ENCODE results near the gene SRA1.

SRA1 gene

DNA sequence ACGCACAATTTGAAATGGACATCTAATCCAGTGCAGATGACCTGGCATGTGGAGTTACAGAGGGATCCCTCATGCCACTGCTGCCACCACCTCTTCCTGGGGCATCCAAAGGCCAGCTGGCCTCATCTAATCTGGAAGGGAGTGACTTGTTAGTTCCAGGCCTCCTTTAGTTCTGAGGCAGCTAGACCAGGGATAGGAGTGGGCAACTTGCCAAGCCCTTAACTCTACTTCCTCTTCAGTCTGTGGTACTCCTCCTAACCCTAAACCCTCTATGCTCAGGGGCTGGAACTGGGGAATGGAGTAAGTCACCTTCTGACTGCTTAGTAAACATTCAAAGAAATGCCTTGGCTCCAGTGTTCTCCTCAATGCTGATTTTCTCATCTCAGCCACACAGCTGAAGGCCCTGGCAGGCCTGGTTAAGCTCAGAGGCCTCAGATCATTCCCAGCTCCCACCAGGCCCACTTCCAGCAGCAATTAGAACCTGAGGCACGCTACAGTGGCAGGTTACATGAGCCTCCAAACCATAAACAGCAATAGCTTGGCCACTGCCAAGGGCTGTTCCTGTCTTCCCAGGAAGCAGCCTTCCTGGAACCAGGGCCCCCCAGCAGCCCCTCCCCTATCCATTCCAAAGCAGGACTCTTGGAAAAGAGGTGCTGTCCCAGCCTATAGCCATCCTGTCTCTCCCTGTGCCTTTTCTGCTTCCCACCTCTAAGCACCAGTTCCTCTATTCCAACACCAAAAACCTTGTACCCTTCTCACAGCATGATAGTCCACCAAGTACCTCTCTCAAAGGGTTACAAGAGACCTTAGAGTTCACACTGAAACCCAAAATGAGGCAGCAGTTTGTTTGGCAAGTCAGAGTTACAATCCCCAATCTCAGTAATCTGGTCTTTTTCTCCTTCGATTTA lies 7.8 kb downstream of the SRA1 start:
- no peak for DNase-seq

DNA sequence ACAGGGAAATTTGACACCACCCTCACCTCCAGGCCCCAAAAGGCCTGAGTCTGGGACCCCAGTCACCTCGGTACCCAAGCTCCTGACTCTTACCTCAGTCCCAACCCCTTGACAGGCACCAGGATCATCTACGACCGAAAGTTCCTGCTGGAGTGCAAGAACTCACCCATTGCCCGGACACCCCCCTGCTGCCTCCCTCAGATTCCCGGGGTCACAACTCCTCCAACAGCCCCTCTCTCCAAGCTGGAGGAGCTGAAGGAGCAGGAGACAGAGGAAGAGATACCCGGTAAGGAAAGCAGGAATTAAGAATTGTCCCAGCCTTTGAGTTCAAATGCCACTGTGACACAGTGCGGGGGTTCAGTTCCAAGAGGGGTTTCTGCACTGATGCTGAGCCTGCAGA lies 8.5 kb downstream of the SRA1 start:
- no peak for DNase-seq

DNA sequence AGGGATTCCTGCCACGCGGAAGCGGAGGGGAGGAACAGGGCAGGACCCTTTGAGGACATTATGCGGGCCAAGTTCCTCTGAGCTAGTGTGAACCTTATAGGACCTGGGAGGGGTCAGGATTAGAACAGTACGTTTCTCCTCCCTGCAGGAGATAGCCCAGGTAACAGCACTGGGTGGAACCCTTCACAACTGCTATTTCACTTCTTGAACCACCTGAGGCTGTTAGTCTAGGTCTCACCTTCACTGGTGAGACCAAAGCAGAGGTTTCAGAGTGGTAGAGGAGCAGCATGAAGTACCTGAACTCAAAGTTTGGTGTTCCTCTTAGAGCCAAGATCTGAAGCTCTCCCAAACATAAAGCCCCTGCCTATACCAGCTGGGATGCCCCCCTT lies 9.0 kb downstream of the SRA1 start:
- DNase-seq: no peak

DNA sequence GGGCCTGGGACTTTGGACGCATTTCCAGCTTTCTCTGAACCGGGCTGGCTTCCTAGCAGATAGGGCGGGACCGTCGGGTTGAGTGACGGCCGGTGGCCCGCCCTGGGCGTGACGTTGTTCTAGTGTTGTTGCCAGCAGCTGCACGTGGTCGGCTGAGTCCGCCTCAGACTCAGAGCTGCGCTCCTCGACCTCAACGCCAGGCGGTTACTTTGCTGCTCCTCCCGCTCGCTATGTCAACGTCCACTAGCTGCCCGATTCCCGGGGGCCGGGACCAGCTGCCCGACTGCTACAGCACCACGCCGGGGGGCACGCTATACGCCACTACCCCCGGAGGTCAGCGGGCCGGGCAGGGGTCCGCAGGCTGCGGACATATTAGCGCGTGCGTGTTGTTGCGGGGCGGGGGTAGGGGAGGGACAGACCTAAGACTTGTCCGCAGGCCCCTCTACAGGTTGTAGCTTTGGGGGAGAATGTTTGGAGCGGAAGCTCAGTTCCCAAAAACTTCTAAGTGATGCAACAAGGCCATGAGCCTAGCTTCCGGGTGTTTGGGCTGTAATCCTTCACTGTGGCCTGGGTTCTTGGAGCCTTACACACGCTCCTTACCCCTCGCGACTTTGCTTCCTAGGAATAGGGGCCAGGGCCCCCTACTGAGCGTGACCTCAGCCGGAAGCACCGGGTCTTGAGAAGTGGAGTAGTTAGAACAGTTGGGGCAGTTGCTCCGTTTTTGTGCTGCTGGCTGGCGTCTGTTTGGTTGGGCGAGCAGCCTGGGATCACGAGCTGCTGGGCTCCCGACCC lies 9.6 kb downstream of the SRA1 start, which contains the start of gene EIF4EBP3:
Gene EIF4EBP3, plus strand, starts transcription at position 155 of the 792 bp plus-strand sequence. Its CDS starts 76 bp downstream, at position 231.
- DNase-seq: peak; percentile 77

DNA sequence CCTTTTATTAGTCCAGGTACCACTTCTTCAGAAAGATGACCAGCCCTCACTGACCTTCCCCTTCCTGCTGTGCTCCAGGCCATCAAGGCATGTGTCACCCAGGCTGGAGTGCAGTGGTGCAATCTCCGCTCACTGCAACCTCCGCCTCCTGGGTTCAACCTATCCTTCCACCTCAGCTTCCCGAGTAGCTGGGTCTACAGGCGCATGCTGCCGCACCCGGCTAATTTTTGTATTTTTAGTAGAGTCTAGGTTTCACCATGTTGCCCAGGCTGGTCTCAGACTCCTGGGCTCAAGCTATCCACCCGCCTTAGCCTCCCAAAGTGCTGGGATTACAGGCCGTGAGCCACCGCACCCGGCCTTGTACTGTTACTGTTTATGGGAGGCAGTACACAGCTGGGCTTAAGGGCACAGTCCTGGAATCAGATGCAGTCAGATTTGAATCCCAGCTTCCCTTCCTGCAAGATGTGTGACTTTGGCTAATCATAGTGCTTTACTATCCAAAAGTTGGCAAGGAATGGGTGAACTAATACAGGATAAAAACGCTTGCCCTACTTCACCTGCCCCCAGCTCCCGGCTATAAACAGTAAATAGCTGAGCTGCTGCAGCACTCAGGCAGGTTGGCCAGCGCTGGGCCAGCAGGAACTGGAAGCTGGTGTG lies 10.3 kb downstream of the SRA1 start:
- no peak for DNase-seq

DNA sequence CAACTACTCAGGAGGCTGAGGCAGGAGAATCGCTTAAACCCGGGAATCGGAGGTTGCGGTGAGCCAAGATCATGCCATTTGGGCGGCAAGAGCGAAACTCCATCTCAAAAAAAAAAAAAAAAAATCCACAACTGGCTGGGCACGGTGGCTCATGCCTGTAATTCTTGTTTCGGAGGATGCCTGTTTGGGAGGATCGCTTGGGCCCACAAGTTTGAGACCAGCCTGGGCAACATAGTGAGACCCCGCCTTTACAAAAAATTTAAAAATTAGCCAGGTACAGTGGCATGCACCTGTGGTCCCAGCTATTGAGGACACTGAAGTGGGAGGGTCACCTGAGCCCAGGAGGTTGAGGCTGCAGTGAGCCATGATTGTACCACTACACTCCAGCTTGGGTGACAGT lies 11.7 kb downstream of the SRA1 start:
- no peak for DNase-seq

DNA sequence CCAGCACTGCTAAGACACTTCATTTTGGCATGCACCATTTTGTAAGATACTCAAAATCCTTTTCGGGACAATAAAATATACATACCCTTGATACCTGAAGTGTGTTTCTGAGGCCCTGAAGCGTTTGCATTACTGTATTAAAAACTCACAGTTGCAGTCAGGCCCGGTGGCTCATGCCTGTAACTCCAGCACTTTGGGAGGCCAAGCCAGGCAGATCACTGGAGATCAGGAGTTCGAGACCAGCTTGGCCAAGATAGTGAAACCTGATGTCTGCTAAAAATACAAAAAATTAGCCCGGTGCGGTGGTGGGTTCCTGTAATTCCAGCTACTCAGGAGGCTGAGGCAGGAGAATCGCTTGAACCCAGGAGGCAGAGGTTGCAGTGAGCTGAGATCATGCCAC lies 12.3 kb downstream of the SRA1 start:
- DNase-seq: no peak

DNA sequence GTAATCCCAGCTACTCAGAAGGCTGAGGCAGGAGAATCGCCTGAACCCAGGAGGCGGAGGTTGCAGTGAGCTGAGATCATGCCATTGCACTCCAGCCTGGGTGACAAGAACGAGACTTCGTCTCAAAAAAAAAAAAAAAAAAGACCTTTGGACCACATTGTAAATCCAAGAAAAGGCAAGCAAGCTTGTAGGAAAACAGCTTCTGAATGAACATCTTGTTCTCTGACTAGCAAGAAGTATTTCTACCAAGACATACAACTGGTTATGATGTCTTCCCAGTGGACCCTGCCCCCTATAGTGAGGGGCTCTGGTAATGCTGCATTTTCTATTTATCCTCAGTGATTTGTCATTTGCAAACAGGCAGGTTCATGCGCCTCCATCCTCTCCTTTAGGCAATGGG lies 14.3 kb downstream of the SRA1 start:
- DNase-seq: no peak

DNA sequence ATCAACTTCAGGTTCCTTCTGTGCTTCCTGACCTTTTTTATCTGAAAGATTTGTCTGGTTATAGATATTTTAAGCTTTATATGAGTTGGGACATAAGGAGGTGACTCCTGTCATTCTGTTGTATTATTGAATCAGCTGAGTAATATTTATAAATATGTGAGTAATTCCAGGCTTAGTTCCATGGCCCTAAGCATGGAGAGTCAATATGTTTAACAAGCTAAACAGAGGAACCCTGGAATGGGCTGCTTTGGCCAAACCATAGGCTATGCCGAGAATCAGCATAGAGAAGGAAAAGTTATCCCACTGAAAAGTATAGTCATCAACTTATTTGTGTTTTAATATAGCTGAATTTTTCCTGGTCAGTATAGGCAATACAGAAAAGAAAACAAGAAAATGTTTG lies 17.0 kb downstream of the SRA1 start:
- DNase-seq: no peak

DNA sequence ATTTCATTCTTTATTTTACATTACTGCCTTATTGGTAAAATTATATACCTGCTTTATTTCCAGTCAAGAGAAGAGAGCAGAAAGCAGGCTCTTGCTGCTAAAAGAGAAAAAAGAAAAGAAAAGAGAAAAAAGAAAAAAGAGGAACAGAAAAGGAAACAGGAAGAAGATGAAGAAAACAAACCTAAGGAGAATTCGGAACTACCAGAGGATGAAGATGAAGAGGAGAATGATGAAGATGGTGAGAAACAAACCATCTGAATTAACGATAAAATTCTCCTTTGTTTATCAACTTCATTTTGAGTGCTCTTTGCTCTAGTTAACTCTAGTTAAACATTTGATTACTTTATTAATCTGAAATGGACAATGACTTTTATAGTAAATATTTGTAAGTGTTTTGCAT lies 33.3 kb downstream of the SRA1 start:
- DNase-seq: no peak

DNA sequence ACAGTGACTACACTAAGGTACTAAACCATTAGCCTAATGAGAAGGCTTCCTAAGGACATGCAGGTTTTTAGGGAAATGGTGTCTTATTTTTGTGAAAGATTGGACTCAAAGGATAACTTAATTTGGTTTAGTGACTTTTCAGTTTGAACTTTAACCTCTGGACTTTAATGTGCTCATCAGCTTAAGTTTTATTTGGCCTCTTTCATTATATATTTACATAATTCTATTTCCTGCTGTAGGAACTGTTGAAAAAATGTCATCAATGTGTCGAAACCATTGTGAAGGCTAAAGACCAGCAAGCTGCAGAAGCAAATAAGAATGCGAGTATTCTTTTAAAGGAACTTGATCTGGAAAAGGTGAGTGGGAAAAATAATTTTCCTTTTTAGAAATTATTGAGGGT lies 44.1 kb downstream of the SRA1 start:
- no peak for DNase-seq

DNA sequence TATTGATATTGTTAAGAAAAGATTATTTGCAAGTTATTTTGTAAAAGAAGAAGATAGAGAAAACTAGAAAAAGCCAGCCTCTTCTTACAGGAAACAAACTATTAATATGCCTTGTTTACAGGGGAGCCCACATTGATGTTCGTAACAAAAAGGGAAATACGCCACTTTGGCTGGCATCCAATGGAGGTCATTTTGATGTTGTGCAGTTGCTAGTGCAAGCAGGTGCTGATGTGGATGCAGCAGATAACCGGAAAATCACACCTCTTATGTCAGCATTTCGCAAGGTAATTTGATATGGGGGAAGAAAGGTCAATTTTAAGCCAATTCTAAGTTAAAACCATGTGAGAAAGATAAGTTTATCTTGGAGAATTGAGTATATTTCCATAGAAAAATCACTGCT lies 47.4 kb downstream of the SRA1 start:
- no peak for DNase-seq

DNA sequence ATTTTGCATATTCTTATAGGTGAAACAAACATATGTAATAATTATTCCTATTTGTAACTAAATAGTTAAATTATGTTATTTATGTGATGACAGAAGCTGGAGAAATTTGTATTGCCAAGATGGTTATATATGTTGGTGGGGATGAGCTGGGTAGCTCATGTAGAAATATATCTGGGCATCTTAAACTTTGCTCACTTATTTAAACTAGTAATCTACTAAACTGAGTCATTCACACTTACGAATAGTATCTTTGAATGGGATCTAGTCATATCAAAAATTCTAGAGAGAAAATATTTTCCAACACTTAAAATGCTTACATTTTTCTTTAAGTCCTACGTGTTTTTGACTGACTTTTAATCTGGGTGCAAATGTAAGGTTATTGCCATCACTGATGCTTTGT lies 54.4 kb downstream of the SRA1 start:
- DNase-seq: no peak

All from stimulated activated CD4-positive, alpha-beta T cell treated with anti-CD3 and anti-CD28 coated beads, Interleukin-12 subunit alpha, Interleukin-12 subunit beta, amount 100 ng/mL, for 4 hours (primary cell).